Glomerular visceral epithelial cell (primary cell): ENCODE results near the gene TAGLN.

Experiments used
- DNase-seq: peaks from one replicate; pipeline ENCODE4 v3.0.0-alpha.2; 2016; ENCODE audit errors: extremely low spot score

Gene TAGLN

DNA sequence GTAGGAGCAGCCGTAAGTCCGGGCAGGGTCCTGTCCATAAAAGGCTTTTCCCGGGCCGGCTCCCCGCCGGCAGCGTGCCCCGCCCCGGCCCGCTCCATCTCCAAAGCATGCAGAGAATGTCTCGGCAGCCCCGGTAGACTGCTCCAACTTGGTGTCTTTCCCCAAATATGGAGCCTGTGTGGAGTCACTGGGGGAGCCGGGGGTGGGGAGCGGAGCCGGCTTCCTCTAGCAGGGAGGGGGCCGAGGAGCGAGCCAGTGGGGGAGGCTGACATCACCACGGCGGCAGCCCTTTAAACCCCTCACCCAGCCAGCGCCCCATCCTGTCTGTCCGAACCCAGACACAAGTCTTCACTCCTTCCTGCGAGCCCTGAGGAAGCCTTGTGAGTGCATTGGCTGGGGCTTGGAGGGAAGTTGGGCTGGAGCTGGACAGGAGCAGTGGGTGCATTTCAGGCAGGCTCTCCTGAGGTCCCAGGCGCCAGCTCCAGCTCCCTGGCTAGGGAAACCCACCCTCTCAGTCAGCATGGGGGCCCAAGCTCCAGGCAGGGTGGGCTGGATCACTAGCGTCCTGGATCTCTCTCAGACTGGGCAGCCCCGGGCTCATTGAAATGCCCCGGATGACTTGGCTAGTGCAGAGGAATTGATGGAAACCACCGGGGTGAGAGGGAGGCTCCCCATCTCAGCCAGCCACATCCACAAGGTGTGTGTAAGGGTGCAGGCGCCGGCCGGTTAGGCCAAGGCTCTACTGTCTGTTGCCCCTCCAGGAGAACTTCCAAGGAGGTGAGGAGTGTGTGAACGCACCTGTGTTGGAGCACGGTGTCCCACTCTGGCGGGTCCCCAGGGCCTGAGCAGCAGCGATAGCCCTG lies at the start of gene TAGLN:
TSS of gene TAGLN (plus strand) at position 318 of the 863 bp plus-strand sequence. CDS start 3,644 bp downstream, outside the sequence.
- peak; percentile 83 for DNase-seq

DNA sequence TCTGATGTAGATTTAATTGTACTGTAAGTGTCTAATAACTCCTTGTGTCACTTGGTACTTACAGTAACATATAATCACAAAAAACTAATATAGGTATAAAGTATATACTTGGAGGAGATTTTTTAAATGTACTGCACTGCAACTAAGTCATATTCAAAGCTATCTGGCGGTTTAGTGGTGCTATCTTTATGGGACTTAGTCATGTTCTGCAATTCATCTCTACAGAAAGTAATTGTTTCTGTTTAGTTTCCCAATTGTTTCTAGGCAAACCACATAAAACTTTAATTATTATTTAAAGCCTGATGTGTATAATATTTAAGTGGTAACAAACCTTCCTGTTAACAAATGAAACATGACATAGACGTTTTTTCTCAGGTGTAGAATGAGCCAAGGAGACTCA lies 47.1 kb upstream of the TAGLN start:
- no peak for DNase-seq

DNA sequence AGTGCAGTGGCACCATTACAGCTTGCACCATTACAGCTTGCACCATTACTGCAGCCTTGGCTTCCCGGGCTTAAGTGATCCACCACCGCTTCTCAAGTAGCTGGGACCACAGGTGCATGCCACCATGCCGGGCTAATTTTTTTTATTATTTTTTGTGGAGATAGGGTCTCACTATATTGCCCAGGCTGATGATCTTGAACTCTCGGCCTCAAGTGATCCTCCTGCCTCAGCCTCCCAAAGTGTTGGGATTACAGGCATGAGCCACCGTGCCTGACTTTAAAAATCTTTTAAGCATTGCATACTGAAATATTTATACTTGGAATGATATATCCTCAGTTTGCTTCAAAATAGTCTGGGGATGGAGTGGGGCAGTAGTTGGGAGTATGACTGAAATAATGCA lies 44.7 kb upstream of the TAGLN start:
- DNase-seq, result no peak

DNA sequence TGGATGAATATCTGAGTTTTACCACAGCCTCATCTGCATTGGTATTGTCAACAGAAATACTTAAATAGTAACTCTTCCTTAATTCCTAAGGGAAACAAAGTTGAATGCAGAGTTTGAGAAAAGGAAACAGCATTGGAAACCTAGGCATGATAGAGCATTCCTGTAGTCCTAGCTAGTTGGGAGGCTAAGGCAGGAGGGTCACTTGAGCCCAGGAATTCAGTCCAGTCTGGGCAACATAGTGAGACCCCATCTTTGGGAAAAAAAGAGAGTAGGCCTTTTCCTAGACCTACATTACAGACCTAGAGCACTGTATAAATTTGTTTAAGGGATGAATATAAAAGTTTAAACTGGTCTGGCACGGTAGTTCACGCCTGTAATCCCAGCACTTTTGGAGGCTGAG lies 41.7 kb upstream of the TAGLN start:
- no peak for DNase-seq

DNA sequence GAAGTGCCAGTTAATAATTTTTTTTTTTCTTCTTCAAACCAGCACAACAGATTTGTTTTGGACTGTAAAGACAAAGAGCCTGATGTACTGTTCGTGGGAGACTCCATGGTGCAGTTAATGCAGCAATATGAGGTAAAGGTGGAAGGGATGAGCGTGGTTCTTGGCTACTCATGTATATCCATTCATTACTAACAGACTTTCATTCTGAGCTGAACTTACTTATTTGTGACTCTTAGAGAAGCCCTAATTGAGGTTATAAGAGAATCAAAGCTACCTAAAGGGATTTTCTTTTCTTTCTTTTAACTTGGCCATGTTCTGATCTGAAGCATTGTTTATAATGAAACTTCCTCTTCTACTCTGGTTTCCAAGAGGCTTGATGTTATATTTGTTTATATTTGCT lies 39.3 kb upstream of the TAGLN start:
- no peak for DNase-seq

DNA sequence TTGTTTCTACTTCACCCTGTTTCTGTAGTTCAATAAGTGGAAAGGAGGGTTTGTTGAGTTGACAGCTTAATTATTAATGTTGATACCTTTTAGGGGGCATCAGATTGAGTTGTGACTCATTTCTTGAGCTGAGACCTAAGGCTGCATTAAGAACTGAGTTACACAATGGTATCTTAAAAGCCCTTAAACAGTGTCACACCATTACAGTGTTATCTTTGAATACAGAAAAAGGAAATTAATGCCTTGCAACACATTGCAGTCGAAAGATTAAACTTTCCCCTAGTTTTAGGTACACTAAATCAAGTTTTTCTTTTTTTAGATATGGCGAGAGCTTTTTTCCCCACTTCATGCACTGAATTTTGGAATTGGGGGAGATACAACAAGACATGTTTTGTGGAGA lies 38.3 kb upstream of the TAGLN start:
- peak; percentile 25 for DNase-seq

DNA sequence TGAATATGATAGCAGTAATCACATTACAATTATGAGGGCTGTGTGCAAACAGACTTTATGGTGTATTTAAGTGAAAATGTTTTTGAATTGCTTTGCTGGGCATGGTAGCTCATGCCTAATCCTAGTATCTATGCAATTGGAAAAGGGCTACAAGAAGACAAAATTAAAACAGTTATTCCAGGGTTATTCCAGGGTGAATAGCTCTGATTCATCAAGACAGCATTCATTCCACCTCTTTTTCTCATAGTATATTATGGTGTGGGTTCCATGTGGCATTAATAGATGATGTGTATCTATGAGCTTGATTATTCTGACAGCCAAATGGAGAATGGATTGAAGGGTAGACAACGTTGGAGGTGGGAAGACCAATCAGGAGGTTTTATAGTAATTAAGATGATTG lies 32.7 kb upstream of the TAGLN start:
- DNase-seq, result no peak

DNA sequence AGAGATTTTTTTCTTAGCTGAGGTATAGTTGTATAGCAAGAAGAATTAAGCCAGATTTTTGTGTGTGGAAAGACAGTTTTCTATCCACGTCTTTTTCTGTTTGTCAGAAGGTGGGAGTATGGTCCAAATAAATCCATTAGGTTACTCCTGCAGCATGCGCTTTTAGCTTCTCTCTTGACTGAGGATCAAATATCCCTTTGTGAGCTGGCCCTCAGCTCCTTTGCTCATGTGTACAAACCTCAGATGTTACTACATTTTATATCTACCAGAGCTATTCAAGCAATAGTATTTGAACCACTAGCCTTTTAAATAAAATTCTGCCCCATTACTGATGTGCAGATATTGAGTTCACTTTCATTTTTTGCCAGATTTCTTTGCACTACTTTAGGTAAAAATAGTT lies 29.4 kb upstream of the TAGLN start:
- DNase-seq, result no peak

DNA sequence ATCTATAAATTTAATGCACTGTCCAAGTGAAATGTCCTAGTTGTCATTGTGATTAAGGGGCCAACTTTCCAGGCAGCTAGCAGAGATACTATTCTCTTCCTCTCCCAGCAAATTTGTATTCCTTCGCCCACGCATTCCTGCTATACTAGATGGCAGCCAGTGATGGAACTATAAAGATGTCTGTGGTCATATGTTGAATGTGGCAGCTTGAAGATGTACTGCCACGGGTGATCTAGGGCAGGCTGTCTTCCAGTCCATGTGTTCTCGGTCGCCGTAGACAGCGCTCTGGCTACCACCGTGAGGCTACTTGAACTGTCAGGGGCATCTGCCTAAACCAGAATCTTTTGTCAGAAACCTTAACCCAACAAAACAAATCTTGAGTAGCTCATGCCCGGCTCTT lies 29.0 kb upstream of the TAGLN start:
- DNase-seq, result no peak

DNA sequence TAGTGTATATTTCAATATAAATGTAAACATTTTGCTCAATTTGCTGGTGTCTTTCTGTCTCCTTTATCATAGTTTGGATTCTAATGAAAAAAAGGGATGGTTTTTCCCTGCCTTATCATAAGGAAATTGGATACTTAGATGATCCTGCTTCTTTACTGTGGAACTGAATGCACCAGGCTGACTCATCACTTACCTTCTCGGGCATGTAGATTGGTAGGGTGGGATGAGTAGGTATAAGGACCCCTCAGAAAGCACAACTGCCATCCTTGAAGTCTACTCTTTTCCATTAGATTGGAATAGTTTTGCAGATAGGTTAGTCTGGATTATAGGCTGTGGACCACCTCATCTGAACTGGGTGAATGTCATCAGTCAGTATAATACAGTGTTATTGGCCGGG lies 28.2 kb upstream of the TAGLN start:
- DNase-seq, result no peak

DNA sequence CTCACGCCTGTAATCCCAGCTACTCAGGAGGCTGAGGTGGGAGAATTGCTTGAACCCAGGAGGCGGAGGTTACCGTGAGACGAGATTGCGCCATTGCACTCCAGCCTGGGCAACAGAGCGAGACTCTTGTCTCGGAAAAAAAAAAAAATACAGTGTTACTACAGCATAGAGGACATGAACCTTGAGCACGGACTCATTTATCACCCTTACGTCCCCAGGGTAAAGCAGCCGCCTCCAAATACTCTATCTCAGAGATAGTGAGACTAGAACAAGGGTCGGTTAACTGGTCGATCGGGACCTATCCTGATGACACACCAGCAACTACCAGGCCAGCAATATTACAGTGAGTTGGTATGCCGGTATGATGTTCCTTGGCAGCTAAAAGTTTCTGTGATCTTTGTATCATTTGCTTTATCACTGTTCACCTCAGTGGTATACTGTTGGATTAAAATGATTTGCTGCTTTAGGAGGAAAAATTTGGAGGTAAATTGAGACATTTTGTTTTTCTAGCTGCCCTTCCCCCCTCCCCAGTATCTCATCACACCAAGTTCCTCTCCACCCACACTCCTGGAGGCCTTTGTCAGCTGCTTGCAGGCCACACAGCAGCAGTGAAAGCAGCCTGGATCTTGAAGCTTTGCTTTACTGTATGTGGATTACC lies 27.6 kb upstream of the TAGLN start:
- DNase-seq, result no peak

DNA sequence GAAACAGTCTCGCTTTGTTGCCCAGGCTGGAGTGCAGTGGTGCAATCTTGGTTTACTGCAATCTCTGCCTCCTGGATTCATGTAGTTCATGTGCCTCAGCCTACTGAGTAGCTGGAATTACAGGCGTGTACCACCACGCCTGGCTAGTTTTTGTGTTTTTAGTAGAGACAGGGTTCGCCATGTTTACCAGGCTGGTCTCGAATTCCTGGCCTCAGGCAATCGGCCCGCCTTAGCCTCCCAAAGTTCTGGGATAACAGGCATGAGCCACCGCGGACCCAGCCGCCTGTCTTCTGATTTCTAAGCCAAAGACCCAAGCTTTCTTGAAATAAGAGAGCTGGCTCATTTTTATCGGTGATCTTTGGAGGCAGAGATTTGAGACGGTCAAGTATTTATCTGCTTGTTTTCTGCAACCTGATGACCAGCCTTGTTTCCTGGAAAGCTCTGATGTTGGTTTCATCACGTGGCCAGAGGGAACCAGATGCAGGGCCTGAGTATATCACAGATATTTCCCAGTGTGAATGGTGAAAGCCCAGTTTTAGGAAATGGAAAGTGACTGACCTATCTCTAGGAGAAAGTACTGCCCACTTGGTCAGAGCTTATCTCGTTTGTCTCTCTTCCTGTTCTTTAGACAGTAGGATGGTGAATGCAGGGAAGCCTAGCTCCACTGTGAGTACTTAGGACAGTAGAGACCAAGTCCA lies 26.3 kb upstream of the TAGLN start:
- no peak for DNase-seq

DNA sequence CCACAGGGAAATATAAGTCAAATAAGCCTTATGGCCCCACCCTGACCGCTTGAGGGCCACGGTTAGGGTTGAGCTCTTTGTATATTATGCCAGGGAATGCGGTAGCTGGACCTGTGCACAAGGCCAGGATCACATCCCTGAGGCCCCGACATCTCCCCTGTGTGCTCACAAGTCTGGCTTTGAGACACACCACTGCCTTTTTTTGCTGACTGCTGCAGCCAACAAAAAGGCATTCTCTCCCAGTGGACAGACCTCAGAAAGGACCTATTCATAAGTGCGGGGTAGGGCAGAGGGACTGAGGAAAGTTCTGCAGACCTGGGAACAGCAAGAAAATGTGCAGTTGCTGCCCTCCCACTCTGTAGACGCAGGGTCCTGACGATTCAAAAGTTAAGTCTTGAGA lies 24.1 kb upstream of the TAGLN start:
- DNase-seq, result no peak

DNA sequence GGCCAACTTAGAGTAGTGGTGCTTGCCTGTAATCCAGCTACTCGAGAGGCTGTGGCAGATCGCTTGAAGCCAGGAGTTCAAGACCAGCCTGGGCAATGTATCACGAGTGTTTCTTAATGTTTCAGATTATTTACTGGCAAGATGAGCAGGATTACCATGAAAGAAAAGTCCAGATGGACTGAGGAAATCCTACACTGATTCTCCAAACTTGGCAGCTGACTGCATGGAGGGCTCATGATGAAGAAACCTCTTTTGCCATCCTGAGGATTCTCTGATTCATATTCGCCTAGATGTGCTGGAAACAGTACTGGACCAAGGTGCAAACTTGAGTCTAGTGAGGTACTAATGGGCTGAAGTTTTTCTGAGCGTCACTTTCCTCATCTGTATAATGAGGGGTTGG lies 23.4 kb upstream of the TAGLN start:
- no peak for DNase-seq

DNA sequence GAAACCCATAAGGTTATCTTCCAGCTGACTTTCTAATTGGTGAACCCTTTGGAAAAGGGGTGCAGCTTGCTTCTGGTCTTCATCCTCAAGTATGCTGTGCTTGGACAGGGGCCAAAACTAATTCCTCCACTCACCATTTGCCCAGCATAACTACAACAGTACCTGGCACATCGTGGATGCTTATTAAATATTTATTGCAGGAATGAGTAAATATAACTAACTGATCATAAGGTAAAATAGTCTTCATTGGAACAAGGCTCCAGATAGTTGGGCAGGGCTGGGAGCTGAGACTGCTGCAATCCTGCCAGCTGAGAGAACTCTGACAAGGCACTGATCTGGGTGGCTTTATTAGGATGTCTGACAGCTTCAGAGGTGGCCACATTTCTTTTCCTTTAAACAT lies 23.0 kb upstream of the TAGLN start:
- DNase-seq, result no peak

DNA sequence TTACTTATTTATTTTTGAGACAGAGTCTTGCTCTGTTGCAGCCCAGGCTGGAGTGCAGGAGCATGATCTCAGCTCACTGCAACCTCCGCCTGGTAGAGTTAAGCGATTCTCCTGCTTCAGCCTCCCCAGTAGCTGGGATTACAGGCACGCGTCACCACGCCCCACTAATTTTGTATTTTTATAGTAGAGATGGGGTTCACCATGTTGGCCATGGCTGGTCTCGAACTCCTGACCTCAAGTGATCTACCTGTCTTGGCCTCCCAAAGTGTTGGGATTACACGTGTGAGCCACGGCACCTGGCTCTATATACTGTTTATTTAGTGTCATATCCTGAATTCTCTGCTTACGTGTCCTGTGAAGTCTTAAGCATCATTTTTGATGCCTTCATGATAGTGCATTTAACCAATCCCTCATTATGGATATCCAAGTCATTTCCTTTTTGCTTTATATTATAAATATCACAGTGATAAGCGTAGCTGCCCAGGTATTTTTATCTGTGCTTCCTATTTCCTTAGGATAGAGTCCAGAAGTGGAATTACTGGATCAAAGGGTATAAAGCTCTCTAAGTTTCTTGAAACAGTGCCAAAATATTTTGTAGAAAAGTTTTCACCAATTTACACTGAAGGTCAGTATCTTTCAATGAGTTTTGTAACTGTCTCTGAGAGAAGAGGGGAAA lies 21.5 kb upstream of the TAGLN start:
- no peak for DNase-seq

DNA sequence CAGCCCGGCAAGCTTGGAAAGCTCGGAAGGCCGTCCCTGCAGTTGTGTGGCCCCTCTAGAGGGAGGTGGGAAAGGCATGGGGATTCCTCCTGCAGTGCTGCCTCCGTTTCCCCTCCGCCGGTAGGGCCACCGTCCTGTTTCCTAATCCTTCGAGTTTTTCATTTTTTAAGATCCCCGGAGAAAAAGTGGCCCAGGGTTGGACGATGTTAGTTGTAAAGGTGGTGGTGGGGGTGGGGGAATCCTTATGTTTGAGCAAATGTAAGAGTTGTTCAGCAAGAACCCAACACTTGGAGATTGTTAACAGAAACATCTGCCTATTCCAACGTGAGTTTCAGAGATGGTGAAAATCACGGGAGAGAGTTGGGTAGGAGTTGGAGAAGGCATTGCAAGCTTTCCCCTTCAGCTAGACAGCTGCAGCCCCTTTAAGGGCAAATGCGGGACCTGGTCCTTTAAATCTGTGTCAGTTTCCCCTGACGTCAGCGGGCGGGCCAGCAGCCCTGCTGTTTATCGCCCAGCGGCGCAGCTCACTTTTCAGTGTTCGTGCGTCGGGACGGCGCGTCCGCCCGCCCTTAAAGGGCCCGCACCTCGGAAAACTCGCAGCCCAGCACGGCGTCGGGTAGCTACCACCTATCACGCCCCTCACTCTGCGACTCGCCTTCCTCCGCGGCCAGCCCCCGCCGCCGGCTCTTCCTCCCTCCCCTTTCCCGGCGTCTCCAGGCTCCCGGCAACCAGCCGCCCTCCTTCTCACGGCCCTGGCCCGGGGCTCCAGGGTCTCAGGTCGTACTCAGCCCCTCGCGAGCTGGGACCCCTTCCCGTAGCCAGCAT lies 20.7 kb upstream of the TAGLN start, which contains the start of gene SIDT2:
TSS of gene SIDT2 (plus strand) at position 534 of the 825 bp plus-strand sequence. CDS start 521 bp downstream, outside the sequence.
- DNase-seq, result peak; percentile 88

DNA sequence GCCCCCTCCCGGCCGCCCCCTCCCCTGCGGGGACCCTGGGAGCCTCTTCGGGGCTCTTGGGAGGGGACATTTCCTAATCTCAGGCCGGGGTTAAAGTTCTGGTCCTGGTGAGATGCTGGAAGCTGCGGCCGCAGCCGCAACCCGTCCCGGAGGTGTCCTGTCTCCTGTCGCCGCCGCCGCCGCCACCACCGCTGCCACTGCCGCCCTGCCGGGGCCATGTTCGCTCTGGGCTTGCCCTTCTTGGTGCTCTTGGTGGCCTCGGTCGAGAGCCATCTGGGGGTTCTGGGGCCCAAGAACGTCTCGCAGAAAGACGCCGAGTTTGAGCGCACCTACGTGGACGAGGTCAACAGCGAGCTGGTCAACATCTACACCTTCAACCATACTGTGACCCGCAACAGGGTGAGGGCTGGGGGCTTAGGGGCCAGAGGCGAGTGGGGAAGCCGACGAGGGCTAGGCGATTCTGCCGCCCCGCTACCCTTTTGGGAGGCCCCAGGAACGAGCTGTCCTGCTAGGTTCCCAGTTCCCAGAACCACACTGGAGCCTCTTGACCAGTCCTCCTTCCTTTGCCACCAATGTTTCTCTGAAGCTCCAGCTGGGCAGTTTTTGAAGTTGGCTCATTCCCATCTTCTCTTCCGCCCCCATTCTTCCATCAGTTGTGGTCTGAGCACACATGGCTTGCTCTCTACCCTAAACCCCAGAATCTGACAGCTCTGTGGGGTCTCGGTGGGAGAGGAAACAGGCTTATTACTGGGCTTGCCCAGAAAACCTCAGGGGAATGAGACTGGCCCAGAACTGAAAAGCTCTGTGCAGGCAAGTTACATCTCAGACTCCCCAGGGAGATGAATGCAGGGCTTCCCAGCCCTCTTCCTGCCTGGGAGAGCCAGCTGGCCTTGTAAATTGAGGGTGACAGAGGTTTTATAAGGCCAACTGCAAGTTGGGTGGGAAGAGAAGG lies 19.8 kb upstream of the TAGLN start:
- DNase-seq, result no peak

DNA sequence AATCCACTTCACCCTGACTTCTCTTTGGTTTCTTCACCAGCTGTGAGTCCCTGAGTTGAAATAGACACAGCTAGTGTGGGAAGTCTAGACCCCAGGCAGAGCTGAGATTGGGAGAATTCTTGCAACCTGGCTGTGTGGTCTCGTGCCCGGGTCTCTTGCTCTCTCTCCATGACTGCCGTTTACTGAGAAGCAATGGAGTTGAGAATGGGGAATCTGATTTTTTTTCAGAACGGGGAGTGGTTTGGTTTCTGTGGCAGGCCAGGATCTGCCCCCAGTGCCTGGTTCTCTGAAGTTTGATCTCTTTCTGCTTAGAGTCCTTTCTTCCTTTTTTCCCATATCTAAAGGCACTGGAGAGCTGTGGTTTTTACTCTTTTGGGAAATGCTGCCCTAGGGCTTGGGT lies 19.1 kb upstream of the TAGLN start:
- DNase-seq, result no peak
